Putamen (tissue), 1 donor: ENCODE measurements around the gene CACNA1D.
A peak's percentile ranks its signal among the peaks of the same experiment; 100 is the strongest.

ENCODE experiments used
- DNase-seq: peaks from one replicate; pipeline ENCODE4 v3.0.0-alpha.2; 2016; ENCODE audit warnings: low spot score

The CACNA1D gene

GRCh38 chr3:53823026-53823955 is 328.9 kb downstream of the CACNA1D start:
- no peak for DNase-seq

- DNase-seq: no peak
These were observed 329.7 kb downstream of the CACNA1D start for GRCh38 chr3:53823956-53824657.

- DNase-seq: no peak
These were observed 330.4 kb downstream of the CACNA1D start for GRCh38 chr3:53824795-53825194.

- no peak for DNase-seq
These were observed 331.6 kb downstream of the CACNA1D start for GRCh38 chr3:53826048-53826447.

GRCh38 chr3:53828581-53828980 is 334.2 kb downstream of the CACNA1D start:
- DNase-seq: no peak

GRCh38 chr3:53829605-53830004 is 335.2 kb downstream of the CACNA1D start:
- DNase-seq: no peak

- no peak for DNase-seq
These were observed 336.5 kb downstream of the CACNA1D start for GRCh38 chr3:53830944-53831343.

- no peak for DNase-seq
These were observed 338.7 kb downstream of the CACNA1D start for GRCh38 chr3:53833053-53833645.

GRCh38 chr3:53833700-53834099 is 339.3 kb downstream of the CACNA1D start:
- no peak for DNase-seq

GRCh38 chr3:53834429-53835095 is 340.2 kb downstream of the CACNA1D start:
- DNase-seq: no peak

- DNase-seq: no peak
These were observed 340.8 kb downstream of the CACNA1D start for GRCh38 chr3:53835257-53835656.

- DNase-seq: no peak
These were observed 341.9 kb downstream of the CACNA1D start for GRCh38 chr3:53836084-53836872.

GRCh38 chr3:53837331-53837730 is 342.9 kb downstream of the CACNA1D start:
- DNase-seq: no peak

- DNase-seq: no peak
These were observed 346.9 kb downstream of the CACNA1D start for GRCh38 chr3:53841296-53841695.

- peak; percentile 84 for DNase-seq
These were observed 348.2 kb downstream of the CACNA1D start for GRCh38 chr3:53842436-53843194.

- no peak for DNase-seq
These were observed 349.1 kb downstream of the CACNA1D start for GRCh38 chr3:53843195-53844177.

- no peak for DNase-seq
These were observed 350.1 kb downstream of the CACNA1D start for GRCh38 chr3:53844262-53845102.

- no peak for DNase-seq
These were observed 350.9 kb downstream of the CACNA1D start for GRCh38 chr3:53845103-53845880.
